Neural cell (in vitro differentiated cells): ENCODE measurements around the gene RGP1. TPM values are rescaled to one million over a fixed set of nuclear protein-coding genes. Genes with fewer than 3 reads are reported as not detected.

ENCODE experiments used
- H2AFZ ChIP-seq: fragments of 200-600, 300-800 bp; sonication (generic), shearing (Covaris generic); 2 replicates; pipeline ENCODE4 v1.6.0; 2014; ENCODE audit warnings: low read depth, mild to moderate bottlenecking, antibody characterized with exemption, low read length, moderate library complexity
- H3F3A ChIP-seq: fragments of 200-600 bp; shearing (Covaris generic); 2 replicates; pipeline ENCODE4 v1.6.1; 2016; ENCODE audit warnings: mild to moderate bottlenecking, moderate library complexity, mixed read lengths, antibody characterized with exemption, low read length; ENCODE audit not compliant: insufficient read depth, poor library complexity, severe bottlenecking
- H3K27ac ChIP-seq: fragments of 200-600, 300-800 bp; sonication (generic), shearing (Covaris generic); 2 replicates; pipeline ENCODE4 v1.5.1; 2014; ENCODE audit warnings: mild to moderate bottlenecking, low read length, moderate library complexity
- H3K27me3 ChIP-seq: fragments of 300-800, 200-600 bp; sonication (generic), shearing (Covaris generic); 2 replicates; pipeline ENCODE4 v1.6.0; 2014; ENCODE audit warnings: mild to moderate bottlenecking, low read depth, low read length, moderate library complexity; ENCODE audit not compliant: insufficient read depth
- H3K36me3 ChIP-seq: fragments of 300-800, 200-600 bp; sonication (generic), shearing (Covaris generic); 2 replicates; pipeline ENCODE4 v1.5.1; 2014; ENCODE audit warnings: mild to moderate bottlenecking, antibody characterized with exemption, low read length, moderate library complexity; ENCODE audit not compliant: insufficient read depth
- H3K4me2 ChIP-seq: fragments of 300-800, 200-600 bp; sonication (generic), shearing (Covaris generic); 2 replicates; pipeline ENCODE4 v1.6.0; 2014; ENCODE audit warnings: mild to moderate bottlenecking, low read length
- H3K4me3 ChIP-seq: fragments of 300-800, 200-600 bp; sonication (generic), shearing (Covaris generic); 2 replicates; pipeline ENCODE4 v1.5.1; 2014; ENCODE audit warnings: mild to moderate bottlenecking, low read length, moderate library complexity
- H3K79me2 ChIP-seq: fragments of 200-600 bp; shearing (Covaris generic); replicated peaks from 2 replicates; pipeline ENCODE4 v1.6.0; 2014; ENCODE audit warnings: mild to moderate bottlenecking, low read length, moderate library complexity; ENCODE audit not compliant: insufficient read depth
- H3K9ac ChIP-seq: fragments of 300-800, 200-600 bp; sonication (generic), shearing (Covaris generic); 2 replicates; pipeline ENCODE4 v1.6.1; 2016; ENCODE audit warnings: mild to moderate bottlenecking, low read length, mixed read lengths
- H3K9me2 ChIP-seq: fragments of 200-600 bp; shearing (Covaris generic); 2 replicates; pipeline ENCODE4 v1.6.1; 2016; ENCODE audit warnings: mild to moderate bottlenecking, low read length, mixed read lengths; ENCODE audit not compliant: insufficient read depth
- H3K9me3 ChIP-seq: fragments of 200-600, 300-800 bp; sonication (generic), shearing (Covaris generic); 2 replicates; pipeline ENCODE4 v1.6.1; 2016; ENCODE audit warnings: mild to moderate bottlenecking, mixed run types, low read length, moderate library complexity, mixed read lengths
- H4K20me1 ChIP-seq: fragments of 200-600 bp; shearing (Covaris generic); 2 replicates; pipeline ENCODE4 v1.6.1; 2016; ENCODE audit warnings: mild to moderate bottlenecking, mixed run types; ENCODE audit not compliant: insufficient read depth
- EP300 ChIP-seq: fragments of 450-650 bp; conservative IDR thresholded peaks from 2 replicates; pipeline ENCODE4 v1.6.1; 2014; ENCODE audit warnings: antibody characterized with exemption, mild to moderate bottlenecking, moderate library complexity; ENCODE audit not compliant: poor library complexity, severe bottlenecking
- EZH2 ChIP-seq: fragments of 200-600, 300-800 bp; shearing (Covaris generic), sonication (generic); IDR thresholded peaks from 2 replicates; pipeline ENCODE4 v1.6.1; 2014; ENCODE audit warnings: antibody characterized with exemption, low read length, borderline replicate concordance, mild to moderate bottlenecking; ENCODE audit not compliant: insufficient read depth, poor library complexity, severe bottlenecking
- MXI1 ChIP-seq: fragments of 450-650 bp; conservative IDR thresholded peaks from 2 replicates; pipeline ENCODE4 v1.6.1; 2014; ENCODE audit warnings: antibody characterized with exemption, mild to moderate bottlenecking; ENCODE audit not compliant: poor library complexity, severe bottlenecking
- POLR2AphosphoS5 ChIP-seq: IDR thresholded peaks from 2 replicates; pipeline ENCODE4 v1.6.1; 2012
- RAD21 ChIP-seq: fragments of 450-650 bp; conservative IDR thresholded peaks from 2 replicates; pipeline ENCODE4 v1.6.1; 2014; ENCODE audit warnings: antibody characterized with exemption, mild to moderate bottlenecking, moderate library complexity
- SMC3 ChIP-seq: fragments of 450-650 bp; conservative IDR thresholded peaks from 2 replicates; pipeline ENCODE4 v1.6.1; 2014; ENCODE audit warnings: antibody characterized with exemption, mild to moderate bottlenecking, moderate library complexity; ENCODE audit not compliant: poor library complexity
- TAF1 ChIP-seq: IDR thresholded peaks from 2 replicates; pipeline ENCODE4 v1.6.1; 2012; ENCODE audit warnings: low read depth
- polyA plus RNA-seq: library from polyadenylated mRNA; depleted of rRNA; stranded (reverse); fragments of >200 nt; gene quantifications from 2 replicates; pipeline ENCODE4 v1.2.3, GENCODE V29; 2014
- TF ChIP-seq, protein P1 (sequence below): fragments of 450-650 bp; IDR thresholded peaks from 2 replicates; pipeline ENCODE4 v1.5.1; 2014; ENCODE audit warnings: antibody characterized with exemption, mild to moderate bottlenecking, moderate library complexity; ENCODE audit not compliant: poor library complexity, severe bottlenecking
- TF ChIP-seq, protein P2 (sequence below): IDR thresholded peaks from 2 replicates; pipeline ENCODE4 v1.6.1; 2012; ENCODE audit warnings: borderline replicate concordance

Gene RGP1
- polyA plus RNA-seq, 1 donor from 2014 or later = 8.1 TPM

DNA sequence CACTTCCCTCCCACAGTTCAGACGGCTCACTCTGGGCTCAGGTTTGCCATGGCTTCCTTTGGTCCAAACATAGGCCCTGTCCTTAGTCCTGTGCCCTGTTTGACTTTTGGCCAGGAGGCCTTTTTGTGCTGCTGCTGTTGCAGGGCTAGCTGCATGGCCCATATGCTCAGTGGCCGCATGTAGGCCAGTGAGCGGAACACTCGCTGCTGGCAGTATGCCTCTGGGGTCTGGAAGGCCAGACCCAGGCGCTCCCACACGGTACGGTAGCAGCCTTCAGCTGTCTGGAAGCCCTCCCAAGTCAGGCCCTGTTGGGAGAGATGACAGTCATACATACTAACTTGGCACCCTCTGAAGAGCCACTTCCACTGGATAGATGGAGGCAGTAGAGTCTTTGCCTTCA, 11.9 kb upstream of the RGP1 start:
- no peaks in the 10 kb centered on the region for H3K36me3 ChIP-seq

DNA sequence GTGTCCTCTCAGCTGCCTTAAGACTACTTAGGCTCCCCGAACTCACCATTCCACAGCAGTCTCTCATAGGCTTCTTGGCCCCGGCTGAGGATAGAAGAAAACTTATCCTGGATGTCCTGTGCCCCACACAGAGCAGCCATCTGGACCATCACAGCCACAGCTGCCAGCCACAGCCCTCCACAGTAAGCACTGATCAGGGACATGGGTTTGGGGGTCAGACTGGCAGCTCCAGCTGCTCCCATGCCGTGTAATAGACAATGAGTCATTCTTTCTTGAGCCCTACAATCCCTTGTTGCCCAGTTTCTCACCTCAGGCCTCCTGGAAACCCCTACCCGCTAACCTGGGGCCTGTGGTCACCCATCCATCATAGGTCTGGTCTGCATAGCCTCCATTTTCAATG, 10.9 kb upstream of the RGP1 start:
- Histone ChIP-seq H3K9me3 (no peaks in the 10 kb centered on the region), H3K9me2 (no peaks in the 10 kb centered on the region), H3F3A (no peaks in the 10 kb centered on the region), H3K9ac (no peak overlapping the region), H3K36me3 (no peaks in the 10 kb centered on the region), H3K27ac (no peak overlapping the region), H3K79me2 (no peaks in the 10 kb centered on the region), H2AFZ (no peak overlapping the region), H3K4me3 (no peak overlapping the region), H4K20me1 (no peaks in the 10 kb centered on the region), H3K27me3 (no peaks in the 10 kb centered on the region), H3K4me2 (no peak overlapping the region)
- TF ChIP-seq SMC3 (no peak), TAF1 (no peak), POLR2AphosphoS5 (no peak), RAD21 (no peak), EZH2 (no peak), EP300 (no peak), MXI1 (no peak)
- TF ChIP-seq, protein P1, sequence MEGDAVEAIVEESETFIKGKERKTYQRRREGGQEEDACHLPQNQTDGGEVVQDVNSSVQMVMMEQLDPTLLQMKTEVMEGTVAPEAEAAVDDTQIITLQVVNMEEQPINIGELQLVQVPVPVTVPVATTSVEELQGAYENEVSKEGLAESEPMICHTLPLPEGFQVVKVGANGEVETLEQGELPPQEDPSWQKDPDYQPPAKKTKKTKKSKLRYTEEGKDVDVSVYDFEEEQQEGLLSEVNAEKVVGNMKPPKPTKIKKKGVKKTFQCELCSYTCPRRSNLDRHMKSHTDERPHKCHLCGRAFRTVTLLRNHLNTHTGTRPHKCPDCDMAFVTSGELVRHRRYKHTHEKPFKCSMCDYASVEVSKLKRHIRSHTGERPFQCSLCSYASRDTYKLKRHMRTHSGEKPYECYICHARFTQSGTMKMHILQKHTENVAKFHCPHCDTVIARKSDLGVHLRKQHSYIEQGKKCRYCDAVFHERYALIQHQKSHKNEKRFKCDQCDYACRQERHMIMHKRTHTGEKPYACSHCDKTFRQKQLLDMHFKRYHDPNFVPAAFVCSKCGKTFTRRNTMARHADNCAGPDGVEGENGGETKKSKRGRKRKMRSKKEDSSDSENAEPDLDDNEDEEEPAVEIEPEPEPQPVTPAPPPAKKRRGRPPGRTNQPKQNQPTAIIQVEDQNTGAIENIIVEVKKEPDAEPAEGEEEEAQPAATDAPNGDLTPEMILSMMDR = no peak
- TF ChIP-seq, protein P2, sequence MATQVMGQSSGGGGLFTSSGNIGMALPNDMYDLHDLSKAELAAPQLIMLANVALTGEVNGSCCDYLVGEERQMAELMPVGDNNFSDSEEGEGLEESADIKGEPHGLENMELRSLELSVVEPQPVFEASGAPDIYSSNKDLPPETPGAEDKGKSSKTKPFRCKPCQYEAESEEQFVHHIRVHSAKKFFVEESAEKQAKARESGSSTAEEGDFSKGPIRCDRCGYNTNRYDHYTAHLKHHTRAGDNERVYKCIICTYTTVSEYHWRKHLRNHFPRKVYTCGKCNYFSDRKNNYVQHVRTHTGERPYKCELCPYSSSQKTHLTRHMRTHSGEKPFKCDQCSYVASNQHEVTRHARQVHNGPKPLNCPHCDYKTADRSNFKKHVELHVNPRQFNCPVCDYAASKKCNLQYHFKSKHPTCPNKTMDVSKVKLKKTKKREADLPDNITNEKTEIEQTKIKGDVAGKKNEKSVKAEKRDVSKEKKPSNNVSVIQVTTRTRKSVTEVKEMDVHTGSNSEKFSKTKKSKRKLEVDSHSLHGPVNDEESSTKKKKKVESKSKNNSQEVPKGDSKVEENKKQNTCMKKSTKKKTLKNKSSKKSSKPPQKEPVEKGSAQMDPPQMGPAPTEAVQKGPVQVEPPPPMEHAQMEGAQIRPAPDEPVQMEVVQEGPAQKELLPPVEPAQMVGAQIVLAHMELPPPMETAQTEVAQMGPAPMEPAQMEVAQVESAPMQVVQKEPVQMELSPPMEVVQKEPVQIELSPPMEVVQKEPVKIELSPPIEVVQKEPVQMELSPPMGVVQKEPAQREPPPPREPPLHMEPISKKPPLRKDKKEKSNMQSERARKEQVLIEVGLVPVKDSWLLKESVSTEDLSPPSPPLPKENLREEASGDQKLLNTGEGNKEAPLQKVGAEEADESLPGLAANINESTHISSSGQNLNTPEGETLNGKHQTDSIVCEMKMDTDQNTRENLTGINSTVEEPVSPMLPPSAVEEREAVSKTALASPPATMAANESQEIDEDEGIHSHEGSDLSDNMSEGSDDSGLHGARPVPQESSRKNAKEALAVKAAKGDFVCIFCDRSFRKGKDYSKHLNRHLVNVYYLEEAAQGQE = no peak

More for the DNA sequence above, 11.9 kb upstream of the RGP1 start:
- Histone ChIP-seq H3F3A (no peaks in the 10 kb centered on the region), H4K20me1 (no peaks in the 10 kb centered on the region), H3K27ac (no peak overlapping the region), H3K4me3 (no peak overlapping the region), H3K27me3 (no peaks in the 10 kb centered on the region), H3K79me2 (no peaks in the 10 kb centered on the region), H3K4me2 (no peak overlapping the region), H2AFZ (no peak overlapping the region), H3K9me3 (no peaks in the 10 kb centered on the region), H3K9me2 (no peaks in the 10 kb centered on the region), H3K9ac (no peak overlapping the region)
- TF ChIP-seq EP300 = no peak
- TF ChIP-seq RAD21 = no peak
- TF ChIP-seq, protein P1 = no peak
- TF ChIP-seq TAF1 = no peak
- TF ChIP-seq EZH2 = no peak
- no peak for TF ChIP-seq SMC3
- TF ChIP-seq POLR2AphosphoS5 = no peak
- no peak for TF ChIP-seq MXI1
- TF ChIP-seq, protein P2 = no peak
